ENCODE results near the gene CD160.
"Not testable (repeated sequence)": the region's sequence is repeated elsewhere in the genome, so short reads cannot be mapped to it uniquely, and the experiment has no call there.

Gene CD160
- total RNA-seq, result 0 to 0.11 (median 0) reads per million in 3 experiments

- no peak for DNase-seq
Observed at GRCh38 chr1:145719230-145720079, at the start of gene CD160. Gene CD160, plus strand, starts transcription at chr1:145719499. Its CDS starts 8,829 bp downstream, at chr1:145728328.

GRCh38 chr1:145670995-145671745 is 48.1 kb upstream of the CD160 start:
- DNase-seq, result not testable (repeated sequence)

- DNase-seq, result not testable (repeated sequence)
Observed at GRCh38 chr1:145673217-145673616, 46.1 kb upstream of the CD160 start.

- DNase-seq, result not testable (repeated sequence)
Observed at GRCh38 chr1:145684858-145685257, 34.4 kb upstream of the CD160 start.

GRCh38 chr1:145686078-145686477 is 33.2 kb upstream of the CD160 start:
- DNase-seq, result not testable (repeated sequence)

GRCh38 chr1:145688328-145688727 is 31.0 kb upstream of the CD160 start:
- no peak for DNase-seq

GRCh38 chr1:145688924-145689323 is 30.4 kb upstream of the CD160 start:
- DNase-seq, result no peak

- no peak for DNase-seq
Observed at GRCh38 chr1:145689922-145690321, 29.4 kb upstream of the CD160 start.

- DNase-seq, result peak; percentile 35
Observed at GRCh38 chr1:145690587-145691558, 28.4 kb upstream of the CD160 start.

- no peak for DNase-seq
Observed at GRCh38 chr1:145692785-145693443, 26.4 kb upstream of the CD160 start.

- no peak for DNase-seq
Observed at GRCh38 chr1:145695821-145696629, 23.3 kb upstream of the CD160 start.

GRCh38 chr1:145696630-145696960 is 22.7 kb upstream of the CD160 start:
- DNase-seq, result no peak

- DNase-seq, result no peak
Observed at GRCh38 chr1:145701306-145701862, 17.9 kb upstream of the CD160 start.

GRCh38 chr1:145702052-145702451 is 17.2 kb upstream of the CD160 start:
- no peak for DNase-seq

GRCh38 chr1:145702826-145703225 is 16.5 kb upstream of the CD160 start:
- DNase-seq, result no peak

- DNase-seq, result no peak
Observed at GRCh38 chr1:145705622-145706021, 13.7 kb upstream of the CD160 start.

GRCh38 chr1:145706086-145706664 is 13.1 kb upstream of the CD160 start:
- DNase-seq, result no peak

- no peak for DNase-seq
Observed at GRCh38 chr1:145707183-145707867, 12.0 kb upstream of the CD160 start, which contains the start of gene PDZK1. Gene PDZK1, minus strand, starts transcription at chr1:145707368. Its CDS starts 19,347 bp downstream, at chr1:145688021.

- DNase-seq, result no peak
Observed at GRCh38 chr1:145708063-145708462, 11.2 kb upstream of the CD160 start.
